ENCODE measurements around the gene SOX18.

The SOX18 gene

GRCh38 chr20:64006902-64007301, 42.5 kb downstream of the SOX18 start:
- DNase-seq (ENCODE audit: low read depth): no peak
- no peak overlapping the region for H3K4me3 ChIP-seq (ENCODE audit: control insufficient read depth, low read depth, low read length)
- TF ChIP-seq CTCF (conservative IDR thresholded peaks at IDR 0.05; ENCODE audit: control insufficient read depth, insufficient read depth, low read depth, low read length): no peak

- no peak for DNase-seq (ENCODE audit: low read depth)
- no peak for TF ChIP-seq CTCF (conservative IDR thresholded peaks at IDR 0.05; ENCODE audit: control insufficient read depth, insufficient read depth, low read depth, low read length)
Observed at GRCh38 chr20:64006490-64006889, 42.9 kb downstream of the SOX18 start.

GRCh38 chr20:64005394-64005793, 44.0 kb downstream of the SOX18 start:
- TF ChIP-seq CTCF (conservative IDR thresholded peaks at IDR 0.05; ENCODE audit: control insufficient read depth, insufficient read depth, low read depth, low read length): no peak
- H3K4me3 ChIP-seq (ENCODE audit: control insufficient read depth, low read depth, low read length): no peak overlapping the region
- peak; percentile 60 for DNase-seq (ENCODE audit: low read depth)

More at GRCh38 chr20:64006490-64006889, 42.9 kb downstream of the SOX18 start:
- H3K4me3 ChIP-seq (ENCODE audit: control insufficient read depth, low read depth, low read length): no peak overlapping the region

GRCh38 chr20:64003960-64004725, 45.3 kb downstream of the SOX18 start:
- DNase-seq (ENCODE audit: low read depth): no peak
- TF ChIP-seq CTCF (conservative IDR thresholded peaks at IDR 0.05; ENCODE audit: control insufficient read depth, insufficient read depth, low read depth, low read length): no peak
- H3K4me3 ChIP-seq (ENCODE audit: control insufficient read depth, low read depth, low read length): no peak overlapping the region

- no peak for TF ChIP-seq CTCF (conservative IDR thresholded peaks at IDR 0.05; ENCODE audit: control insufficient read depth, insufficient read depth, low read depth, low read length)
- H3K4me3 ChIP-seq (ENCODE audit: control insufficient read depth, low read depth, low read length): no peak overlapping the region
- no peak for DNase-seq (ENCODE audit: low read depth)
Observed at GRCh38 chr20:64001607-64002011, 47.8 kb downstream of the SOX18 start.

GRCh38 chr20:64000906-64001305, 48.5 kb downstream of the SOX18 start:
- no peak overlapping the region for H3K4me3 ChIP-seq (ENCODE audit: control insufficient read depth, low read depth, low read length)
- TF ChIP-seq CTCF (conservative IDR thresholded peaks at IDR 0.05; ENCODE audit: control insufficient read depth, insufficient read depth, low read depth, low read length): no peak
- DNase-seq (ENCODE audit: low read depth): no peak
